Measurements from ENCODE around the gene TXNL1.

The TXNL1 gene

DNA sequence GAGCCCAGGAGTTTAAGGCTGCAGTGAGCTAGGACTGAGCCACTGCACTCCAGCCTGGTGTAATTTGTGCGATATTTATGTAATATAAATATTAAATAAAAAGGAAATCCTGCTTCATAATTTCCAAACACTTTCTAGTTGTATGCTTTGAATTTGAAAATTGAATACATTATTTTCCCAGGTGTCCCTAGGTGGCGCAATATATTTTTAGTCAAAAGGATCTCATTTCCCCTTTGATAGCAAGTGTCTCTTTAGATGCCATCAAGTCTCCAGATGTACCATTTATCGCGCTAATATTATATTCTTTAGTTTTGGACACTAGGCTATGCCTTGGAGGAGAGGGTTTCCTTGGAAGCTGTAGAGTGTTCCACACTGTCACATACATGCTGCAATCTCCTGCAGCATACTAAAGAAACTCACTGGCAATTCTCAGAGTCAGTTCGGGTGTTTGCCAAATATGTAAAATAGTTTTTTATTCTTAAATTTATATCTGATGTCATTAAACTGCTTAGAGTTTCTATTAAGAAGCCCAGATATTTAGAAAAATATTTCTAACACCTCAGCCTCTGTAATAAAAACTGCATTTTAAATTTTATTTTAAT lies 7.1 kb upstream of the TXNL1 start:
- TF ChIP-seq, protein P1, sequence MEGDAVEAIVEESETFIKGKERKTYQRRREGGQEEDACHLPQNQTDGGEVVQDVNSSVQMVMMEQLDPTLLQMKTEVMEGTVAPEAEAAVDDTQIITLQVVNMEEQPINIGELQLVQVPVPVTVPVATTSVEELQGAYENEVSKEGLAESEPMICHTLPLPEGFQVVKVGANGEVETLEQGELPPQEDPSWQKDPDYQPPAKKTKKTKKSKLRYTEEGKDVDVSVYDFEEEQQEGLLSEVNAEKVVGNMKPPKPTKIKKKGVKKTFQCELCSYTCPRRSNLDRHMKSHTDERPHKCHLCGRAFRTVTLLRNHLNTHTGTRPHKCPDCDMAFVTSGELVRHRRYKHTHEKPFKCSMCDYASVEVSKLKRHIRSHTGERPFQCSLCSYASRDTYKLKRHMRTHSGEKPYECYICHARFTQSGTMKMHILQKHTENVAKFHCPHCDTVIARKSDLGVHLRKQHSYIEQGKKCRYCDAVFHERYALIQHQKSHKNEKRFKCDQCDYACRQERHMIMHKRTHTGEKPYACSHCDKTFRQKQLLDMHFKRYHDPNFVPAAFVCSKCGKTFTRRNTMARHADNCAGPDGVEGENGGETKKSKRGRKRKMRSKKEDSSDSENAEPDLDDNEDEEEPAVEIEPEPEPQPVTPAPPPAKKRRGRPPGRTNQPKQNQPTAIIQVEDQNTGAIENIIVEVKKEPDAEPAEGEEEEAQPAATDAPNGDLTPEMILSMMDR (conservative IDR thresholded peaks at IDR 0.05; ENCODE audit: low read length), result peak; percentile 41
- DNase-seq (ENCODE audit: low read depth), result no peak
- no peak overlapping the region for H3K4me3 ChIP-seq (ENCODE audit: low read length)

DNA sequence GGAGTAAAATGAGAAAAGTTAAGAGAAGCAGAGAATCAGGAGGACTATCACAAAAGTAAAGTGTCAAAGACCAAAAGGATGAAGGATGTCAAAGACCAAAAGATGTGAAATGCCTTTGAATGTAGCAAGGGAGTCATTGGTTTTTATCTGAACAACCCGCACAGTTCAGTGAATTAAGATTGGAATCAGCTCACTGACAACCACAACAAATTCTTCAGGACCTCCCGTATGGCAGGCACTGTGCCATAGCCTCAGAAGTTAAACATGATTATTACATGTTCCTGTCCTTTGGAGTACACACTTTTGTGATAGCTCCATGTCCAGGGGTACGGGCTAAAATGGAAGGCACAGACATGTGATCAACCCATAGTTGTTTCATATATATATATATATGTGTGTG lies 5.0 kb upstream of the TXNL1 start:
- H3K4me3 ChIP-seq (ENCODE audit: low read length), result no peak overlapping the region
- TF ChIP-seq, protein P1 (conservative IDR thresholded peaks at IDR 0.05; ENCODE audit: low read length), result no peak
- no peak for DNase-seq (ENCODE audit: low read depth)

DNA sequence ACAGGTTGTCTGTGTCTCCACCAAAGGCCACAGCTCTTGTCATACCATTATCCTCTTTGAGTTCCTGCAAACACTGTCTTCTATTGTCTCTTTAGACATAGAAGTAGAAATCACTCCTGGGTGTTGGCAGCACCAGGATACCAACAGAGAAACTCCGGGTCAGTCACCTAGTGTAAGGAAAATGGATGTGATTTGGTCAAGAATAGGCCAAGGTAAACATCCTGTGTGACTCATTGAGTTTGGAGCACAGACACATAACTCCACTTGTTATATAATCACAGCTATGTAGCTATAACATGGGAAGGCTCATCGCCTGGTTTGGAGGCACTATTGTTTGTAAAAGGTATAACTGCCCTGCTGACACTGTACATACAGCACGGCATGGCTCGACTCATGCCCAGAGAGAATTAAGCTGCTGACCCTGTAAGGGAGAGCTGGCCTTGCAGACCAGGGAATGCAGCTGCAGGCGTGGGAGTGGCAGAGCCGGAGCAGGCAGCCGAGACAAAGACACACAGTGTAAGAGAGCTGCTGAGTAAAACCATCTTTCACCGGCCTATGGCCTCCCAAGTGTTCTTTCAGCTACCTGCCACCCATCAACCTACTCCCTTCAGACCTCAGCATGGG lies 3.4 kb upstream of the TXNL1 start:
- no peak overlapping the region for H3K4me3 ChIP-seq (ENCODE audit: low read length)
- peak; percentile 25 for DNase-seq (ENCODE audit: low read depth)
- TF ChIP-seq, protein P1 (conservative IDR thresholded peaks at IDR 0.05; ENCODE audit: low read length), result no peak

DNA sequence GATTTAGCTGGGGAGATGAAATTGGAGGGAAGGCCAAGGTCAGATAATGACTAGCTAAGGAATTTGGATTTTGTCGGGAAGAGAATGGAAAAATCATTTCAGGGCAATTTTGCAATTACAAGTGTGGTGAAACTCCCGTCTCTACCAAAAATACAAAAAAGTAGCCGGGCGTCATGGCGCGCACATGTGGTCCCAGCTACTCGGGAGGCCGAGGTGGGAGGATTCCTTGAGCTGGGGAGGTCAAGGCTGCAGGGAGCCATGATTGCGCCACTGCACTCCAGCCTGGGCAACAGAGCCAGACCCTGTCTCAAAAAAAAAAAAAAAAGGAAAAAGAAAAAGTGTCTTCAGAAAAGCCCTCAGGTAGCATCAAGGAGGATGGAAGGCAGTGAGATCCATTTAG lies 1.2 kb upstream of the TXNL1 start:
- TF ChIP-seq, protein P1 (conservative IDR thresholded peaks at IDR 0.05; ENCODE audit: low read length), result no peak
- no peak overlapping the region for H3K4me3 ChIP-seq (ENCODE audit: low read length)
- DNase-seq (ENCODE audit: low read depth), result no peak

DNA sequence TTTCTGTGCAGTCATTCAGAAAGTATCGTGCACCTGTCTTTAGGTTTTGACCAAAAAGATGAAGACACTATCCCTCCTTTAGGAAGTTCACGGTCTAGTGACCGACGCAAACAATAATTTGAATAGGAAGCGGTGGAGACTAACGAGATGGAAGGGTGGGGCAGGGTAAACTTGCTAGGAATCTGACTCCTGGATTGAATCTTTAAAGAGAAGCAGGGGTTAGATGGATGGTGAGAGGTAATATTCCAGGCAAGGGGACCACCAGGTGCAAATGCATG lies 651 bp upstream of the TXNL1 start:
- TF ChIP-seq, protein P1 (conservative IDR thresholded peaks at IDR 0.05; ENCODE audit: low read length), result no peak
- peak overlapping the region; percentile 66 for H3K4me3 ChIP-seq (ENCODE audit: low read length)
- no peak for DNase-seq (ENCODE audit: low read depth)

DNA sequence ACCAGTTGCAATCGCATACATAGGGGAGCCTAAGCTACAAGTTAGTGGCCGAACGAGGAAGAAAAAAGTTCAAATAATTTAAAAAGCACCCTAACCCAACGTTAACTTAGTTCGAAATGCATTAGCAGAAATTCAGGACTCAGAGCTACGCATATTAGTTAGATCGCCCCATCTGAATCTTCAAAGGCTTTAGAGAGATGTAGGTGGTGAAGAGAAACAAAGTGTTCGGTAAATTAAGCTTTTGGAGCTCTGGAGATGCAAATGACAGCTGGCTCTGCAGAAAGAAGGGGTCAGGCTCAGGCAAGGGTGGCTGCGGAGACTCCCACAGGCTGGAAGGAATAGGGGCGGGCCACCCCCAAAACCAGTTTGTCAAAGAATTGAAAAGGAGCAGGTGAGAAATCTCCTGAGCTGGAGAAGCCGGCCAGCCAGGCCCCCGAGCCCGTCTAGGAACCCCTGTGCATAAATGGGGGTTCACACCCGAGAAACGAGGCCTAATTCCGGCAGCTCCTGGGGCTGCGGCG lies 621 bp downstream of the TXNL1 start:
- TF ChIP-seq, protein P1 (conservative IDR thresholded peaks at IDR 0.05; ENCODE audit: low read length), result no peak
- DNase-seq (ENCODE audit: low read depth), result no peak
- peak overlapping the region; percentile 90 for H3K4me3 ChIP-seq (ENCODE audit: low read length)

DNA sequence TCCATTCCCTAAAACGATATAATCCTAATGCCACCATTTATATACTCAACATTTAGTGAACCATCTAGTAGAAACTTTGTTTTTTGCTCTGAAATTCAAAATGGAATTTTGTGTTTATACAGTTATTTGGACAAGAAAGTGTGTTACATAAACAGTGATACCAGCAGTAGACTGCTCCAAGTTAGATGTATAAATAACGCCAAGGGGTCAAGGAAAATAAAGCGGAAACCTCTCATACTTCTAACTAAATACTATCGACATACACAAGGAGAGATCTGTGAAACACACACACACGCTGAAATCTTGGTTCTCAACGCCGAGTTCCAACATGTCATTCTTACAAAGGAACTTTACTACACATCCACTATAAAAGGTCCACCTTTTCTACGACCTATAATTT lies 1.2 kb downstream of the TXNL1 start:
- H3K4me3 ChIP-seq (ENCODE audit: low read length), result peak overlapping the region; percentile 90
- TF ChIP-seq, protein P1 (conservative IDR thresholded peaks at IDR 0.05; ENCODE audit: low read length), result no peak
- no peak for DNase-seq (ENCODE audit: low read depth)
